HG03342 (cell line): ENCODE measurements around the gene FZD10.

Experiments used
- ATAC-seq: cut with Tn5 transposase; IDR thresholded peaks from one replicate; pipeline ENCODE4 v1.9.1; 2021; ENCODE audit warnings: mild to moderate bottlenecking, moderate library complexity; ENCODE audit not compliant: unreplicated experiment

Gene FZD10

DNA sequence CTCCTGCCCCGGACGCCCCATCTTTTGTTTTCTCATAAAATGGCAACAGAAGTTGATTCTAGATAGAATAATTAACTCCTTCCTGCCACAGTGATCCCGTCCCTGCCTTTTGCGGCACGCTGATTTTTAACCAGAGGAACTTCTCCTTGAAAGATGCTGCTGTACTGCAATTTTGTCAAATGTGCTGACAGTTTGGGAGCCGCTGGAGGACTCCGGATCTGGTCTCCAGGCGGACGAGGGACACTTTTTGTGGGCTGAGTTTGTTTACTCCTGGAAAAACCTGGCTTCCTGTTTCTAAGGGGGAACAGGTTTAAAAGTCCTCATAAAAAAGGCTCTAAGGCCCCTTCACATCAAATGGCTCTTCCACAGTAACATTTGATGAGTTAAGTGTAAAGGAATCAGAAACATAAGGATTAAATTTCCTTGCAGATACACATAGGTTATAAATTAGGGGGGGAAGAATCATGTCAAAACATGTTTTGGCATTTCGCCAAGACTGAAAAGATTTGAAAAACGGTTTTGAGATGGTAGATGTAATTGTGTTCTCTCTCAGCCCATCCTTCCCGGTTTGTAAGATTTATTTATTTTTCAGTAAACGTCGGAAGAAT is 15.5 kb downstream of the FZD10 start:
- ATAC-seq, result no peak

DNA sequence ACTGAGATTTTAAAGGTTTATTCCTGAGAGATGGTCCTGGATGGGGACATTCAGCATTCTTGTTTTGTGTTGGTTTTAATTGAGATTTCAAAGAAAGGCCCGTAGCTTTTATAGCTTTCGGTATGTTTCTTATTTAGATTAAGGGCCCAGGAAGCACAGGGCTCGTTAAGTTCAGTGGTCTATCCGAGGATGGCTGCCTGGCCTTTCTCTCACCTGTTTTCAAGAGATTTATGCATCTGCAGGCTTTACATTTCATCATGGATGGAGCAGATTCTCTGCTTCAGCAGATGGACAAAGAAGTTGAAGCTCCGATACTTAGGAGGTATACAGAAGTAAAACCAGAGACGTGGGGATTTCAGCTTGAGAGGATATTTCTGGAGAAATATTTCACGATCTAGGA is 16.0 kb downstream of the FZD10 start:
- no peak for ATAC-seq

DNA sequence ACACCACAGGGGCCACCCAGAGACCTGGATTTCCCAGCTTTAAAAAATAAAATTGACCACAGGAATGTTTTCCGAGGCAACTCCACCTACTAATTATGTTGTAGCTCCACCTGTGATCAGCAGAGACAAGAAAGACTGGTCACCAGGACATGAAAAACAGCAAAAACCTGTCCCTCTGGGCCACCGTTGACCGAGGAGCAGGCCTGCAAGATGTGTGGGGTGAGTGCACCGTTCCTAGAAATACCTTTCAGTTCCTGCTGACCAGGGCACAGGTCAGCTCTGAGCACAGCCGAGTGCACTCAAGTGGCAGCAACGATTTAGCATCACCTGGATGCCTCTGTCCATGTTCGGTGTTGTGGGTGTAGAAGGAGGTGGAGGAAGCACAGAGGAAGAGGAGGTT is 16.9 kb downstream of the FZD10 start:
- no peak for ATAC-seq

DNA sequence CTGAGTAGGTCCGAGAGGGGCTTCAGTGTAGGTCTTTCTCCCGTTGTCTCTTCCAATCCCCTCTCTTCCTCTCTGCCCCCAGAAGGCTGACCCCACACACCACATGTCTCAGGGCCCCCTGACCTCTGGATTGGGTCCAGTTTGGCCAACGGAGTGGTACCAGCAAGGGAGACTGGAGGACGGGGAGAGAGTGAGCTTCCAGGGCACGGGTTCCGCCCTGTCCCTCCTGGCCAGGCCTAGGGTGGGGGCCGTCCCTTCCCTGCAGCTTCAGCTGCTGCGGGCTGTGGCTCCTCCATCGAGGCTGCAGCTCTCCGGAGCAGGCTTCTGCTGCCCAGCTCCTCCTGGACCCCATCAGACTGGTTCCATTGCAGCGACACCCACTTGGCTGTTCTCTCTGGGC is 17.4 kb downstream of the FZD10 start:
- no peak for ATAC-seq

DNA sequence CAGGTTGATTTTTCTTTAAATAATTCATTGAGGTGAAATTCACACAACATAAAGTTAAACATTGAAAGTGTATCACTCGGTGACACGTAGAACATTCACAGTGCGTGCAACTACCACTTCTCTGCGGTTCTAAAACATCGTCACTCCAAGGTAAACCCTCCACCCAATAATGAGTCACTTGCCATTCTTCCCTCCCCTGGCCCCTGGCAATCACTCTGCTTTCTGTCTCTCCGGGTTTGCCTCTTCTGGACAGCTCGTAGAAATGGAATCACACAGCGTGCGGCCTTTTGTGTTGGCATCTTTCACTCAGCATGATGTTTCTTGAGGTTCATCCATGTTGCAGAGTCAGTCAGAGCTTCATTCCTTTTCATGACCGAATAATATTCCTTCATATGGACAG is 18.9 kb downstream of the FZD10 start:
- no peak for ATAC-seq

DNA sequence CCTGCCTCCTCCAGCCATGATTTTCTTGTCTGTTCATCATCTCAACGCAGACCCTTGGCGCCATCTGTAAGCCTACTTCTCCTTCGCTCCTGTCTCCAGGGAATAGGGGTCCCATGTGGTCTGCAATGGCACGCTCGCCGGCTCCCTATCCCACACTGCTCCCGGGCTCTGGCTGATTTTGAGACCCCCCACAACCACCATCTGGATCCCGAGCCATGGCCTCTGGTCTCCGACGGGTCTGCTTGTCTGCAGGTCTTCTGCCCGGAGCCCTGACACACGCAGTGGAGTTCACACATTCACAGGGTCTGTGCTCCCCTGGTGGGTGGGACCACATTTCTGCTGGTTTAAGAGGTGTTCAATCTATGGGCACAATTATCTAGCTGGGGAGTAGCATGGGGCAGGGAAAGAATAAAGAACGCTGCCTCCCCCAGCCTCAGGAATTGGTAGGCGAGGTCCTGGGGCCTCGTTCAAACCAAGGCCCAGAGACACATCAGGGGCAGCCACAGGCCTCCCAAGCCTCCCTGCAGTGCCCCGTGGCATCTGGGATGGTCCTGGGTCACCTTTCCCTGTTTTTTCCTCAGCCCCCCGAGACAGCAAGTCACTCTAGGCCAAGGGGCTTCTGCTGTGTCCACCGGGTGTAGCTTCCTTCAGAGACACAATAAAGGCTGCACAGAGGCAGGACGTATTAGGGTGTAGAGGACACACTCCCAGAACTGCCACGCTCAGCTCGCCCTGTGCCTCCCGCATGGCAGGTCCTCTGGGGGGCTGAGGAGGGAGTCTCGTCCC is 21.5 kb downstream of the FZD10 start:
- no peak for ATAC-seq

DNA sequence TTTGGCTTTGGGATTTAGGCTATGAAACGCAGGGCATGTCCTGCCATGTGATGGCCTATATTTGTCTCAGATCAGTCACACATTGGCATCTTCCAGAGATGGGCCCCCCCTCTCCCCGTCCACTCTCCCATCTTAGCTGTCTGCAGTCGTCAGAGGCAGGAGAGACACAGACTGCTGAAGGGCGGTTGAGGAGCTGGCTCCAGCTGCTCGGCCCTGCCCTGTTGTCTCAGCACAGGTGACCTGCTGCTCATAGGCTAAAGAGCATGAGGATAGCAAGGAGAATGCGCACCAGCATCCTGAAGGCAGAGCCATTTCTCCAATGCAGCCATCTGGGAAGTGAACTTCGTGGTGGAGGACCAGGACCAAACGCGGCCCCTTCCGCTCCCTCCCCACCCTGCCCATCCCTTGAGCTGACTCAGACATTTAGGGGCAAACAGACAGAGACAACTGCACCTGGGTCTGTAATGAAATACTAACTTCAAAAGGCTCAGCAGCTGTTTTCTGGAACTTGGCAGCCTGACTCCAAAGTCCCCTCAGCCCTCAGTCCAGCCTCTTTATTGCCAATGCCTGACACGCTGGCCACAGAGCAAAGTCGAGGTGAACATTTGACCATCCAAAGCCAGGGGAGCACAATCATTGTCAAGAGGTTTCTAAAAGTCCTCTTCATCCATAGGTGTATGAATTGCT is 22.3 kb downstream of the FZD10 start:
- no peak for ATAC-seq

DNA sequence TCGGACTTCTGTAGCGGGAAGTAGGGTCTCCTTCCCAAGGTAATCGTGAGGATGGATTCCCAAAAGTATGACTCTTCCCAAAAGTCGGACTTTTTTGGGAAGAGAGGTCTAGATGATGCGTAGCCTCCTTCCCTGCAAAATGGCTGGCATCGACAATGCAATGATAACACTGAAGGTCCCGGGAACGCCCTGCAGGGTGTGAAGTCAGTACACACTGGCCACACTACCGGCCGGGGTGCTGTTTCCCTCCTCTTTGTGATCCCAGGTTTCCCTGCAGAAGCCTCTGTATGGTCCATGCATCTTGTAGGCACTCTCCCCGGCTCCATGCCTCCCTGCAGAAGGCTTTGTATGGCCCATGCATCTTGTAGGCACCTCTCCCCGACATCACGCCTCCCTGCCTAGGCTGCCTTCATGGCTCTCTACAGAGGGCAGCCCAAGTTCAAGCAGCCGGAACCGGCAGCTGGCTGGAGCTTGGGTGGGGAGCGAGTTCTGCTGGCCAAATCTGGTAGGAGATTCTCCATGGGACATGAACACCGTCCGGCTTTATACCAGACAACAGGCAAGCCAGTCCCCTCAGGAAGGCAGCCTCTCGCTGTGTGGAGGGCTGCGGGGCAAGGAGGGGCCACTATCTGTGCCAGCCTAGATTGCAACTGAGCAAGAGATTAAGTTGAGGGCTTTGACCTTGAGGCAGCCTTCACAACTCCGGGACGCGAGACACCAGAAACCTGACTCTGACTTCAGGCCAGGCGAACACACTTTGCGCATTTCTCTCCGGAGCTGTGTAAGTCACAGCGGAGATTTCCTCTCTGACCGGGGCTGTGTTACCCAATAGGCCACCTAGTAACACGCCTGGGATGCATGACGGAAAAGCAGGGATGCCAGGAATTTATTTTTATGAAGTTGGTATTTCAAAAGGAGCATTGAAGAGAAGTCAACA is 23.5 kb downstream of the FZD10 start:
- ATAC-seq, result no peak

DNA sequence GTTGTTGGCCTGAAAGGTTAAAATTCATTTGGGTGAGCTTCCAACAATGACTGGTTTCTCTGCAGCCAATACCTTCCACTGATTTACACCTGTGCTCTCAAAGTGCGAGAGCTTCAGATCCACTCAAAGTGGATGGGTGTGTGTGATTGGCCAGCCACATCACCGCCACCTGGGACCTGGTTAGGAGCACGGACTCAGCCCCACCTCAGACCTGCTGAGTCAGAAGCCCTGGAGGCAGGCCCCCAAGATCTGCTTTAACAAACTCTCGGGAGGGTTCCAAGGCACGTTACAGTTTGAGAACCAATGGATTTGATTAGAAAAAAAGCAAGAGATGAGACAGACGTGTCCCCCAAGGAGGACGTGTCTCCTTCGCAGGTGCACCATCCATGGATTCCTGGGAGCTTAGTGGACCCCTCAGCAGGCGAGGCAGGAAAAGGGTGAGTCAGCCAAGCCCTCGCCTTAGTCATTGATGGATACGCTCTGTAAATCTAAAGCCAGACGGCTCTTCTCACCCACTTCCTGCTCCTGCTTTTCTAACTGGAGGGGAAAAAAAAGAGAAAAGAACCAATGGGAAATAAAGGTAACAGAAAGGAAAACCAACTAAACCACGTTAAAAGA is 24.5 kb downstream of the FZD10 start:
- ATAC-seq, result no peak

DNA sequence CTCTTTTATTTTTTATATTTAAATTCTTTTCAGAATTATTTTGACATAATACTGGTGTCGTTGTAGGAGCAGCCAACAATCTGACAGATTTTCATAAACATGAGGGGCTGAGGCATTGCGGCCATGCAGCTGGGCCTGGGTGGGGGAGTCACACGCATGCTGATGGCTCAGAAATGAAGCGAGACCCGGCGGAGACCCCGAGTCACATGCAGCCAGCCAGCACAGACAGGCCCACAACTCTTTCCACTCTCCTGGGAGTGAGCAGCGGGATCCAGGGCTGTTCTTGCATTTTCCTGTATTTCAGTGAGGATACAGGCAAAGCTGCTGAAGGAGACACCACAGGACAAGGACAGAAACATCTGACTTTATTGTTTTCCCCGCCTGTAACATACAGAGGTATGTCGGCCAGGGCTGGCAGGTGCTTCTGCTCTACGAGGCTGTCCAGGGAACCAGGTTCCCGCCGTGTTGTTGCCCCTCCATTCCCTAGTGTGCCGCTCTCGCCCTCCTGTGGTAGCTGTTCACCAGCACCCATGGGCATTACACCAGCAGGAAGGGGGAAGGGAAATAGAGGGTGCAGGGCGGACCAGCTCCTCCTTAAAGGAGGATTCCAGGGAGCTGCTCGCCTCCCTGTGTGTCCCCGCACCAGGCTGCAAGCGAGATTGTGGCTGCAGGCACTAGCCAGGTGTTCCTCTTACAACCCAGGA is 30.5 kb downstream of the FZD10 start:
- no peak for ATAC-seq

DNA sequence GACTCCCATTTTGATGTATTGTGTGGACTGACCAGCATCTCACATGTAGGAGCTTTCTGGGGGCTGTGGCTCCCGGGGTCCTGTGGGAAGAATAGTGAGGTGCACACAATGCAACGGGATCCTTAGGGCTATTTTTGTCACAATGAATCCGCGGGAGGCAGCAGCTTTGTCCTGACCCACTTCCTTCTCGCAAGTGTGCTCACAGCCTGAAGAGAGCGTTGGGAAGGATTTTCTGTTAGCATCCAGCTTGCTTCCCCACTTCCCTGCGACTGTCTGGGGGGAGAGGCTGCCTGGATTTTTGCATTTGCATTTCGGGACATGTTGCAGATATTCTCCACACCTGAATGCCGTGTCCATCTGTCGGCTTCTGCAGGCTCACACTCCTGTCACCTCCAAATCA is 31.9 kb downstream of the FZD10 start:
- ATAC-seq, result no peak

DNA sequence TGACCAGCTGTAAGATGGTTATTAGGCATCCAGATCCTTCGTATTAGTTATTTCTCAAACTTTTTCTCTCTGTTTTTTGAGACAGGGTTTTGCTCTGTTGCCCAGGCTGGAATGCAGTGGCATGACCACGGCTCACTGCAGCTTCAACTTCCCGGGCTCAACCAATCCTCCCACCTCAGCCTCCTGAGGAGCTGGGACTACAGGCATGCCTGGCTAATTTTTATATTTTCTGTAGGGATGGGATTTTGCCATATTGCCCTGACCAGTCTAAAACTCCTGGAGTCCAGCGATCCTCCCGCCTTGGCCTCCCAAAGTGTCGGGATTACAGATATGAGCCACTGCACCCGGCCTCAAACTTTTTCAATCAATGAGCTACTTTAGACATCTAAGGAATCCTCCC is 33.1 kb downstream of the FZD10 start:
- ATAC-seq, result no peak

DNA sequence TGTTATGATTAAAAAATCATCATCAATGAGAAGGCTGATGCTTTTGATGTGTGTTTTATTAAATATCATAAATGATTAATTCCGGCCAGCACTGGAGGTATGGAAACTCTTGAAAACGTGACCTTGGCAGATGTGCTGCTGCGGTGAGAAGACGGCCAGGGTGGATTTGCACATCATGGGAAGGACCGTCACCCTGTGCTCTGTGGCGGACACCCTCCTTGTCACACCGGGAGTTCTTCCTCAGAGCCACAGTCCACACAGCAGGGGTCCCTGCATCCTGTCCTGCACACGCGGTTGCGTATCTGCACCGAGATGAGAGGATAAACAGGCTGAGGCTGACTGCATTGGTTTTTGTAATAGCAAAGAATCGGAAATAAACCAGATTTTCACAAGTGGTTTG is 33.5 kb downstream of the FZD10 start:
- no peak for ATAC-seq

DNA sequence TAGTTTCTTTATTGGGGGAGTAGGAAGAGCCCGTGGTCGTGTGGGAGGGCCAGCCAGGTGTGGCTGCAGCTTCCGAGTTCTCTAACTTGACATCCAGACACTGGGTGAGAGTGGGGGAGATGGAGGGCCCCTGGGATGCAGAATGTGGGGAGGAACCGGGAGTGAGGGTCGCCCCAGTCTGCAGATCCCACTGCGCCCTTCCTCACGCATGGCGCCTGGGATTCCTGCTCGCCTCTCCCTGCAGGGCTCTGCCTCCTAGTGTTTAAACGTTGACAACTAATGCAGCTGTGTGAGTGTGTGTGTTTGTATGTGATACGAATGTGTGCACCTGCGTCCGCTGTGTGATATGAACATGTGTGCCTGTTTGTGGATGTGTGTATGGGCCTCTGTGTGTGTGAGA is 34.6 kb downstream of the FZD10 start:
- no peak for ATAC-seq

DNA sequence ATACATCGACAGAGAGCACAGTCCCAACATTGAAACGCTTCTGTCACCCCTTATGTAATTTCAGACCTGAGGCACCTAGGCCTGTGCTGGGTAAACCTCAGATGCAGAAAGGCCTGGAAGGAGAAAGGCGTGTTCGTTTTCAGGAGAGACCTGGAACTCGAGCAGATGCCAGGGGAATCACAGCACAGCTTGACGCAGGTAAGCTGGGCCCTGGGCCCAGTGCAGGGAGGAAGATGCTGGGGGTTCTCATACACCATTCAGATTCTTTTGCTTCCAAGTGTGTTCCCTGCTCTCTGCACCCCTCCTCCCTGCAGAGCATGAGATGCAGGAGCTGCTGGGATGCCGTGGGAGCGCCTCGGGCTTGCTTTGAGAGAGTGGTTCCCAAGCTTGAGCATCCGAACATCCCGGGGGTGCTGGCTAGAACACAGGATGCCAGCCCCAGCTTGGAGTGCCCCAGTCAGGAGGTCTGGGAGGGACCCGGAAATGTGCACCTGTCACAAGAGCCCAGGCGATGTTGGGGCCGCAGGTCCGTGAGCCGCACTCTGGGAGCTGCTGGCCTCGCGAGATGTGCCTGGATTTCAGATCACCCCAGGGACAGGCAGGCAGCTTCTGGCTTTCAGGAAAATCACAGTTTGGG is 35.9 kb downstream of the FZD10 start:
- no peak for ATAC-seq

DNA sequence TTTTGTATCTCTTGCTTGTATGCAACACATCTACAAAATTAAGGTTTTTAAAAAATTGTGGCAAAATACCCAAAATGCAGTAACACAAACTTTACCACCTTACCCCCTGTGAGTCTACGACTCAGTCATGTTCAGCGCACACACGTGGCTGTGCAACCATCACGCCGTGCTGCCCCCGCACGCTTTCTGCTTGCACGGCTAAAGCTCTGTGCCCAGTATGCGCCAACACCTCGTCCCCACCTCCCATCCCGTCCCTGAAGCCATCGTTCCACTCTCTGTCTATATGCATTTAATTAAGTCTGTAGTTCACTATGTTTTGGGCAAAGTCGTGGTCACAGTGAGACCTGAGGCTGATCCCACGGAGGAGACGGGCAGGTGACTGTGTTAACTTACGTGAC is 36.4 kb downstream of the FZD10 start:
- no peak for ATAC-seq

DNA sequence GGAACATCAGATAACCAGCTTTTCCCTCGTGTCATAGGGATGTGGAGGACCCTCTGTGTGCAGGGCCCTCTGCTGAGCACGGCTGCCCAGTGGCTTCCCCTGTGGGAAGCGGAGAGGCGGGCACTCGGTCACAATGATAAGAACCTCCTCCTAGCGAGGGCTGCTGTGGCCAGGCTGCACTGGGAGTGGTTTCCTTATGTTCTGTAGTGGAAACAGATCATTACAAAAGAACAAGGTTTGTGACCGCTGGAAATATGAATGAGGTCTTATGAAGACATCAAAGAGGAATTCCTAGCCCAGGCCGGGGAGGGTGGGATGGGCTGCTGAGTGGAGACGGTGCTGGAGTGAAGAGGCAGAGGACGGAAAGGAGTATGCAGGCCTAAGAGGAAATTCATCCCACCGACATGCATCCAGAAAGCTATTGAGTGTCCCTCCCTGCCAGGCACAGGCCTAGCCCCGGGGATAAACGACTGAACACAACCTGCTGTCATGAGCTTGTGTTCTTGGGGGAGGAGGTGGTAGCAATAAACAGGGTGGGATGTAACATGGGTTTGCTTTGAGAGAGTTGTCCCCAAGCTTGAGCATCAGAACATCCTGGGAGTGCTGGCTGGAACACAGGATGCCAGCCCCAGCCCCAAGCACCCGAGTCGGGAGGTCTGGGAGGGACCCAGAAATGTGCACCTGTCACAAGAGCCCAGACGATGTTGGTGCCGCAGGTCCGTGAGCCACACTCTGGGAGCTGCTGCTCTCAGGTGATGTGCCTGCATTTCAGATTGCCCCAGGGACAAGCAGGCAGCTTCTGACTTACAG is 37.5 kb downstream of the FZD10 start:
- ATAC-seq, result no peak

DNA sequence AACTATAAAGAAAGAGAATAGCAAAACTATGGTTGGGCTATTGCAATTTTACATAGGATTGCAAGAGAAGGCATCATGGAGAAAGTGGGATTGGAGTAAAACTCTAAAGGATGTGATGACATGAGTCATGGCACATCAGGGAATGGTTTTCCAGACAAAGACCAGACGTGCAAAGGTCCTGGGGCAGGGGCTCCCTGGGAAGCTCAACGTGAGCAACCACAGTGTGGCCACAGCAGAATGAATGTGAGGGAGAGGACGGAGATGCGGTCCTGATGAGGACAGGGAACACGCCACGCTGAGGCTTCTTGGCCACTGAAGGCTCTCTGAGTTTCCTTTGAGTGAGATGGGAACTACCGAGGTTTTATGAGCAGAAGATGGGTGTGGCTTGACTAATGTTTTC is 38.2 kb downstream of the FZD10 start:
- ATAC-seq, result no peak

DNA sequence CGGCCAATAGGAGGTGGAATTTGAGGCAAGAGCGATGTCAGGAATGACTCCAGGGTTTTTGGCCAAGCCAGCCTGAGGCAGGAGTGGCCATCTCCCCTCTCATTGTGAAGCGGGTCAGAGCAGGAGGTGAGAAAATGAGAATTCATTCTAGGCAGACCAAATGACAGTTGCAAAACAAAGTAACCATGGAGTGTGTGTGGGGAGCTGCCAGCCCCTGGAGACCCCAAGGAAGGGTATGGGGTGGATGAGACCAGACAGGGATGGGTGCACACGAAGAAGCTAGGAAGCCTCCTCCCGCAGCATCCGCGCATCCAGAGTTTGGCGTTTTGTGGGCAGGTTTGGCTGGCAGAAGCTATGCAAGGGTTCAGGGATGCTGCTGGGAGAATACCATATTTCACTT is 38.8 kb downstream of the FZD10 start:
- no peak for ATAC-seq
